Neural crest cell (in vitro differentiated cells): ENCODE measurements around the gene RAB17. TPM values are rescaled to one million over a fixed set of nuclear protein-coding genes. Genes with fewer than 3 reads are reported as not detected.

Experiments
- DNase-seq: peaks from one replicate; pipeline ENCODE4 v3.0.0; 2021; ENCODE audit warnings: low read depth, mixed read lengths, low spot score
- H3K27ac Mint-ChIP-seq: one replicate; pipeline ENCODE4 v1.8.0; 2021; ENCODE audit warnings: mild to moderate bottlenecking, mixed read lengths; ENCODE audit not compliant: unreplicated experiment
- H3K27me3 Mint-ChIP-seq: 2 replicates; pipeline ENCODE4 v1.8.0; 2021; ENCODE audit warnings: low read depth, mild to moderate bottlenecking, mixed read lengths
- H3K36me3 Mint-ChIP-seq: 2 replicates; pipeline ENCODE4 v1.8.0; 2021; ENCODE audit warnings: low read depth, mild to moderate bottlenecking, mixed read lengths
- H3K4me1 Mint-ChIP-seq: 2 replicates; pipeline ENCODE4 v1.8.0; 2021; ENCODE audit warnings: mixed read lengths
- H3K4me3 Mint-ChIP-seq: one replicate; pipeline ENCODE4 v1.8.0; 2021; ENCODE audit warnings: mild to moderate bottlenecking, mixed read lengths
- H3K9me3 Mint-ChIP-seq: 2 replicates; pipeline ENCODE4 v1.8.0; 2021; ENCODE audit warnings: mixed read lengths
- total RNA-seq: library from RNA; stranded (reverse); gene quantifications from 2 replicates; pipeline ENCODE4 v1.2.1, GENCODE V29; 2021
- TF ChIP-seq, protein P1 (sequence below): fragments of 200-600 bp; sonication (generic); conservative IDR thresholded peaks from 2 replicates; pipeline ENCODE4 v1.5.0; 2021; ENCODE audit warnings: antibody characterized with exemption, mild to moderate bottlenecking

The RAB17 gene
- total RNA-seq, 1 donor from 2014 or later: not detected

DNA sequence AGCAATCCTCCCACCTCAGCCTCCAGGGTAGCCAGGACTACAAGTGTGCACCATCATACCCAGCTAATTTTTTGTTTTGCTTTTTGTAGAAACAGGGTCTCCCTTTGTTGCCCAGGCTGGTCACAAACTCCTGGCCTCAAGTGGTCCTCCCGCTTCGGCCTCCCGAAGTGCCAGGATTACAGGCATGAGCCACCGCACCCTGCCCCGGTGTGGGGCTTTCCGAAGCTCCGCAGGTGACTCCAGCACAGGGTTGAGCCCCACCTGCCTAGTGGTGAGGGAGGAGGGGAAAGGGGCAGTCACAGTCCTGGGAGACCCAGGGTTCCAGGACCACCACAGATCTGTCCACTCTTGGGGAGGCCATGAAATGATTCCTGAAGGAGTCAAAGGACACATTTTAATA is 19.0 kb downstream of the RAB17 start:
- DNase-seq: no peak
- Mint-ChIP-seq H3K9me3 (peaks cover 4% of the 10 kb centered on the region), H3K4me3 (no peak overlapping the region), H3K27me3 (no peaks in the 10 kb centered on the region), H3K27ac (no peak overlapping the region), H3K4me1 (peaks cover 14% of the 10 kb centered on the region), H3K36me3 (no peaks in the 10 kb centered on the region)
- TF ChIP-seq, protein P1, sequence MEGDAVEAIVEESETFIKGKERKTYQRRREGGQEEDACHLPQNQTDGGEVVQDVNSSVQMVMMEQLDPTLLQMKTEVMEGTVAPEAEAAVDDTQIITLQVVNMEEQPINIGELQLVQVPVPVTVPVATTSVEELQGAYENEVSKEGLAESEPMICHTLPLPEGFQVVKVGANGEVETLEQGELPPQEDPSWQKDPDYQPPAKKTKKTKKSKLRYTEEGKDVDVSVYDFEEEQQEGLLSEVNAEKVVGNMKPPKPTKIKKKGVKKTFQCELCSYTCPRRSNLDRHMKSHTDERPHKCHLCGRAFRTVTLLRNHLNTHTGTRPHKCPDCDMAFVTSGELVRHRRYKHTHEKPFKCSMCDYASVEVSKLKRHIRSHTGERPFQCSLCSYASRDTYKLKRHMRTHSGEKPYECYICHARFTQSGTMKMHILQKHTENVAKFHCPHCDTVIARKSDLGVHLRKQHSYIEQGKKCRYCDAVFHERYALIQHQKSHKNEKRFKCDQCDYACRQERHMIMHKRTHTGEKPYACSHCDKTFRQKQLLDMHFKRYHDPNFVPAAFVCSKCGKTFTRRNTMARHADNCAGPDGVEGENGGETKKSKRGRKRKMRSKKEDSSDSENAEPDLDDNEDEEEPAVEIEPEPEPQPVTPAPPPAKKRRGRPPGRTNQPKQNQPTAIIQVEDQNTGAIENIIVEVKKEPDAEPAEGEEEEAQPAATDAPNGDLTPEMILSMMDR: no peak

DNA sequence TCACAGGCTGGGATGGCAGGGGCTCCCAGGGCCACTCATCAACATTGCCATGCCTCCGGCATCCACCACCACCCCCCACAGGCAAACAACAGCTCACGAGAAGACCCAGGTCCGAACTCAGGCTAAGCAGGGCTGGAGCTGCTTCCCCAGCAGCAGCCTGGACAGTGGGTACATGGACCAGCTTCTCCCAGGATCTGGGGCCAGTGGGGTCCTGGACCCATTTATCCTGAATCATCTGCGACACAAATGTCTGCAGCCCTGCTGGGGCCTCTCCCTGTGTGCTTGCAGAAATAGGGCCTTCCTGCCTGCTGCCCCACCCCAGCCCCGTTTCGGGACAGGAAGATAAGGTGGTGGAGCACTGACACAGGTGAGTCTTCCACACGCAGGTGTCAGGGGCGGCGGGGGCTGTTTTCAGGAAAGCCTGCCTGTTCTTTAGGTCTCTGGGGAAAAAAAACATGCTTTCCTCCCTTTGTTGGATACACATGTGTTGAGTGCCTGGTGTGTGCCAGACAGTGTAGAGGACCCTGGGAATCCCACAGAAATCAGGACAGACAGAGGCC is 19.7 kb downstream of the RAB17 start:
- peaks cover 4% of the 10 kb centered on the region for H3K9me3 Mint-ChIP-seq
- H3K36me3 Mint-ChIP-seq: no peaks in the 10 kb centered on the region
- H3K27me3 Mint-ChIP-seq: no peaks in the 10 kb centered on the region
- H3K27ac Mint-ChIP-seq: no peak overlapping the region
- H3K4me3 Mint-ChIP-seq: no peak overlapping the region
- peaks cover 14% of the 10 kb centered on the region for H3K4me1 Mint-ChIP-seq
- DNase-seq: no peak
- TF ChIP-seq, protein P1: no peak

DNA sequence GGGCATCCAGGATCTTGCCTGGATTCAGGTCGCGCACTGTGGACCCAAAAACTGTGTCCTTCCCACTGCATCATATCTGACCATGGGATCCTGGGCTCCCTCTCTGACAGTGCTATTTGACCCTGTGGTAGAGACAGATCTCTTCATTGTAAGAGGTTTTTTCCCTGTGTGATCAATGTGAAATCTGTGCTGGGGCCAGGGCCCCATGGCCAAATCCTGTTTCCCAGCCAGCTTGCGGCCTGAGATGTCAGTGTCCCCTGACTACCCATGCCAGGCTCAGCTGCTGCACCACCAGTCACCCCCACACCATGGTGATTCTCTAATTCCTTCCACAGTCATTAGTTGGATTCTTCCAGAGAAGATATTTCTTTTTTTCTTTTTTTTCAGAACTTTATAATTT is 20.6 kb downstream of the RAB17 start:
- TF ChIP-seq, protein P1: no peak
- peaks cover 4% of the 10 kb centered on the region for H3K9me3 Mint-ChIP-seq
- H3K27me3 Mint-ChIP-seq: no peaks in the 10 kb centered on the region
- H3K27ac Mint-ChIP-seq: no peak overlapping the region
- H3K36me3 Mint-ChIP-seq: no peaks in the 10 kb centered on the region
- peaks cover 14% of the 10 kb centered on the region for H3K4me1 Mint-ChIP-seq
- H3K4me3 Mint-ChIP-seq: no peak overlapping the region
- no peak for DNase-seq

DNA sequence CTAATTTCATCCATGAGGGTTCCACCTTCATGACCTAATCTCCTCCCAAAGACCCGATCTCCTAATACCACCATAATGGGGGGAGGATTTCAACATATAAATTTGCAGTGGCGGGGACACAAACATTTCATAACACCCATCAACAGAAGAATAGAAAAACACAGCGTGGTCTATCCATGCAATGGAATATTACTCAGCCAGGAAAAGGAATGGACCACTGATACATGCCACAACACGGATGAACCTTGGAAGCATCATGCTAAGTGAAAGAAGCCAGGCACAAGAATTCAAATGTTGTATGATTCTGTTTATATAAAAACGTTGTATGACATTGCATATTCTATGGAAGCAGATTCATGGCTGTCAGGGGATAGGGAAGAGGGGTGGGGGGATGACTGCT is 21.5 kb downstream of the RAB17 start:
- DNase-seq: no peak
- Mint-ChIP-seq H3K27me3 (no peaks in the 10 kb centered on the region), H3K9me3 (peaks cover 4% of the 10 kb centered on the region), H3K4me1 (peaks cover 14% of the 10 kb centered on the region), H3K4me3 (no peak overlapping the region), H3K36me3 (no peaks in the 10 kb centered on the region), H3K27ac (no peak overlapping the region)
- TF ChIP-seq, protein P1: no peak

DNA sequence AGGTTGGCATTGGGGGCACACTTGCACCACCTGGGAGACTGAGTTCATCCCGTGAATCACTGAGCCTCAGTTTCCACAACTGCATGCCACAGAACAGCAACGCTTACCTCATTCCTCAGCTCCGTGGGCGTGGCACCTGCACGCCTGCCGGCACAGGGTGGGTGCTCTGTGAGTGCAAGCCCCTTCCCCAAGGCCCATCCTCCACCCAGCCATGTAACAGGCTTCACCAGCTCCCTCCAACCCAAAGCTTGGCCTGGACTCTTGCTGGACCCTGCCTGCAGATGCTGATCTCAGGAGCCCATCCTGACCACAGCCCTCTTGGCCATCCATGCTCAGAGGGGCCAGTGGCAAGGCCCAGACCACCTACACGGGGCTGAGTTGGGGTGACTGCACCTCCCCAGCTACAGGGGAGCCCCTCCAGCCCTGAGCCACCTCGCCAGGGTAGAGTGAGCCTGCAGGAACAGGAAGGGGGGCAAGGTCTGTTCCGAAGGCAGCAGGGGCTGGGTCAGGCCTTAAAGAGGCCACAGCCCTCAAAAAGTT is 22.3 kb downstream of the RAB17 start:
- Mint-ChIP-seq H3K4me1 (peaks cover 11% of the 10 kb centered on the region), H3K27me3 (peaks cover under 1% of the 10 kb centered on the region), H3K36me3 (no peaks in the 10 kb centered on the region), H3K27ac (no peak overlapping the region), H3K9me3 (peaks cover 4% of the 10 kb centered on the region), H3K4me3 (no peak overlapping the region)
- TF ChIP-seq, protein P1: no peak
- no peak for DNase-seq
